K562 (cell line): Measurements from ENCODE around the gene MFAP1. TPM values are rescaled to one million over a fixed set of nuclear protein-coding genes. Genes with fewer than 3 reads are reported as not detected.

ENCODE experiments used
- ARHGAP35 ChIP-seq: fragments of 450-650 bp; IDR thresholded peaks from 2 replicates; pipeline ENCODE4 v1.6.1; 2018; ENCODE audit not compliant: partially characterized antibody
- BACH1 ChIP-seq: fragments of 200-800 bp; sonication (Bioruptor generic); IDR thresholded peaks from 2 replicates; pipeline ENCODE4 v1.6.1; 2016; ENCODE audit warnings: missing genetic modification characterization, missing compliant biosample characterization
- CBFA2T3 ChIP-seq: fragments of 450-650 bp; IDR thresholded peaks from 2 replicates; pipeline ENCODE4 v1.6.1; 2017
- CCAR2 ChIP-seq: fragments of 200-400 bp; formaldehyde crosslinking; IDR thresholded peaks from 2 replicates; pipeline ENCODE4 v1.6.1; 2017; ENCODE audit warnings: mild to moderate bottlenecking, low read depth, low read length
- CEBPB ChIP-seq: fragments of 450-650 bp; IDR thresholded peaks from 2 replicates; pipeline ENCODE4 v1.6.1; 2016; ENCODE audit warnings: missing genetic modification characterization, missing compliant biosample characterization
- CREBBP ChIP-seq: IDR thresholded peaks from one replicate; pipeline ENCODE4 v1.6.1; 2012; ENCODE audit warnings: low read depth, mild to moderate bottlenecking, control low read depth, inconsistent platforms, low read length
- ELF1 ChIP-seq: fragments of 200-800 bp; sonication (Bioruptor generic); IDR thresholded peaks from 2 replicates; pipeline ENCODE4 v1.6.1; 2016; ENCODE audit warnings: missing genetic modification characterization, missing compliant biosample characterization
- ELF4 ChIP-seq: fragments of 450-650 bp; formaldehyde crosslinking; IDR thresholded peaks from 2 replicates; pipeline ENCODE4 v1.4.0; 2022; ENCODE audit warnings: missing genetic modification characterization
- EP400 ChIP-seq: fragments of 450-650 bp; IDR thresholded peaks from 2 replicates; pipeline ENCODE4 v1.6.1; 2017; ENCODE audit warnings: antibody characterized with exemption, mild to moderate bottlenecking, moderate library complexity
- ESRRA ChIP-seq: fragments of 450-650 bp; IDR thresholded peaks from 2 replicates; pipeline ENCODE4 v1.6.1; 2014; ENCODE audit warnings: low read depth, mild to moderate bottlenecking, moderate library complexity, borderline replicate concordance
- ETV5 ChIP-seq: sonication (generic); formaldehyde crosslinking; IDR thresholded peaks from 2 replicates; pipeline ENCODE4 v1.4.0; 2020; ENCODE audit warnings: low read depth, mild to moderate bottlenecking, missing genetic modification reagents
- FOSL1 ChIP-seq: fragments of 200-800 bp; sonication (Bioruptor generic); conservative IDR thresholded peaks from 2 replicates; pipeline ENCODE4 v1.6.1; 2016; ENCODE audit warnings: missing genetic modification characterization, missing compliant biosample characterization
- GATAD2A ChIP-seq: fragments of 450-650 bp; IDR thresholded peaks from 2 replicates; pipeline ENCODE4 v1.6.1; 2017
- MCM3 ChIP-seq: fragments of 450-650 bp; IDR thresholded peaks from 2 replicates; pipeline ENCODE4 v1.6.1; 2016
- NCOA6 ChIP-seq: fragments of 450-650 bp; IDR thresholded peaks from 2 replicates; pipeline ENCODE4 v1.6.1; 2017; ENCODE audit warnings: mild to moderate bottlenecking
- NRF1 ChIP-seq, 2 experiments: fragments of 450-650 bp; IDR thresholded peaks in 1 of 2; conservative IDR thresholded peaks in 1 of 2; 2 replicates each; pipeline ENCODE4 v1.6.1; 2014; ENCODE audit warnings: mild to moderate bottlenecking in 2 of 2
- RBM34 ChIP-seq: fragments of 200-400 bp; formaldehyde crosslinking; IDR thresholded peaks from 2 replicates; pipeline ENCODE4 v1.6.1; 2018; ENCODE audit warnings: low read length, borderline replicate concordance; ENCODE audit not compliant: insufficient read depth
- SIRT6 ChIP-seq: IDR thresholded peaks from one replicate; pipeline ENCODE4 v1.6.1; 2012; ENCODE audit warnings: low read depth, mild to moderate bottlenecking, control low read depth, inconsistent platforms, low read length, moderate library complexity
- SRSF9 ChIP-seq: fragments of 200-400 bp; formaldehyde crosslinking; IDR thresholded peaks from 2 replicates; pipeline ENCODE4 v1.6.1; 2017; ENCODE audit warnings: low read depth, low read length, borderline replicate concordance
- STAG1 ChIP-seq: sonication (generic); formaldehyde crosslinking; IDR thresholded peaks from 2 replicates; pipeline ENCODE4 v1.5.0; 2020; ENCODE audit warnings: missing genetic modification reagents, borderline replicate concordance
- U2AF2 ChIP-seq: fragments of 200-400 bp; formaldehyde crosslinking; optimal IDR thresholded peaks from 2 replicates; pipeline ENCODE3; 2017; ENCODE audit warnings: low read depth, mild to moderate bottlenecking, low read length
- XRCC5 ChIP-seq: fragments of 200-400 bp; formaldehyde crosslinking; IDR thresholded peaks from 2 replicates; pipeline ENCODE4 v1.6.1; 2017; ENCODE audit warnings: low read depth, mild to moderate bottlenecking, low read length
- ZBTB1 ChIP-seq: sonication (generic); formaldehyde crosslinking; IDR thresholded peaks from 2 replicates; pipeline ENCODE4 v1.8.1; 2023; ENCODE audit warnings: missing genetic modification reagents, low read depth, mild to moderate bottlenecking, borderline replicate concordance
- ZEB2 ChIP-seq: fragments of 450-650 bp; IDR thresholded peaks from 2 replicates; pipeline ENCODE4 v1.6.1; 2016
- ZFP1 ChIP-seq: fragments of 450-650 bp; formaldehyde crosslinking; IDR thresholded peaks from 2 replicates; pipeline ENCODE4 v1.4.0; 2020; ENCODE audit warnings: mild to moderate bottlenecking, mixed read lengths
- ZKSCAN8 ChIP-seq: fragments of 200-800 bp; sonication (Bioruptor generic); IDR thresholded peaks from 2 replicates; pipeline ENCODE4 v1.6.1; 2016; ENCODE audit warnings: missing genetic modification characterization, missing compliant biosample characterization
- ZNF121 ChIP-seq: sonication (generic); formaldehyde crosslinking; conservative IDR thresholded peaks from 2 replicates; pipeline ENCODE4 v1.8.0; 2022; ENCODE audit warnings: missing genetic modification reagents
- ZSCAN32 ChIP-seq: fragments of 450-650 bp; formaldehyde crosslinking; IDR thresholded peaks from 2 replicates; pipeline ENCODE4 v1.4.0; 2020; ENCODE audit warnings: mild to moderate bottlenecking, moderate library complexity
- polyA plus RNA-seq, 8 experiments: library from polyadenylated mRNA; depleted of rRNA in 4 of 8; stranded (reverse) in 5 of 8; unstranded in 3 of 8; fragments of >200 nt; fragmentation: Nextera tagmentation in 2 of 8; fragmentation: Illumina TruSeq in 1 of 8; extraction: Ambion mirVana in 2 of 8; extraction: Trizol in 1 of 8; gene quantifications; 2 replicates each; pipeline versions ENCODE4 v1.2.1 to v1.2.3, GENCODE V29; 2011 to 2014; ENCODE audit warnings: inconsistent platforms in 1 of 8, missing spikeins in 1 of 8
- total RNA-seq, 7 experiments: library from RNA; depleted of rRNA in 6 of 7; stranded (reverse); fragments of >200 nt in 6 of 7; fragmentation: Illumina TruSeq in 2 of 7; extraction: Trizol in 2 of 7; gene quantifications; 2 replicates each; pipeline versions ENCODE4 v1.2.1 to v1.2.3, GENCODE V29; 2011 to 2021; ENCODE audit warnings: low replicate concordance in 1 of 7
- TF ChIP-seq, protein P1 (sequence below), 2 experiments: fragments of 450-650 bp in 1 of 2; IDR thresholded peaks; 2 replicates each; pipeline ENCODE4 v1.6.1; 2011 to 2017; ENCODE audit warnings: low read depth in 2 of 2, antibody characterized with exemption in 1 of 2, borderline replicate concordance in 1 of 2, low read length in 1 of 2, mild to moderate bottlenecking in 1 of 2, mixed read lengths in 1 of 2; ENCODE audit not compliant: control insufficient read depth in 1 of 2

MFAP1 gene
- total and polyA plus RNA-seq, 9 of the 15 experiments (the other 6 are each of a cell fraction or from before 2014, with no cell fraction given) = 34.9 to 64.1 (median 48.2) TPM

- peak; percentile 53; the same call in 1 of the 2 replicates for TF ChIP-seq ESRRA
- TF ChIP-seq ELF1 = peak; percentile 85
- no peak for TF ChIP-seq GATAD2A
- no peak for TF ChIP-seq ZFP1
- no peak for TF ChIP-seq SRSF9
- no peak for TF ChIP-seq XRCC5
- TF ChIP-seq BACH1 = no peak
- peak; percentile 68 for TF ChIP-seq CEBPB (tag)
- TF ChIP-seq SIRT6 = no peak
- peak; percentile 71 to 72 for TF ChIP-seq NRF1 (conservative IDR thresholded peaks at IDR 0.05 in 1 of 2, IDR thresholded peaks at IDR 0.05 in 1 of 2)
- no peak for TF ChIP-seq U2AF2
- TF ChIP-seq ZKSCAN8 = 0 out of 2 replicates have a peak, but pooled peaks have one; percentile 37
- TF ChIP-seq MCM3 = no peak
- TF ChIP-seq EP400 = peak; percentile 88
- TF ChIP-seq ZSCAN32 (CRISPR knock-in tag) = no peak
- peak; percentile 51; the same call in 1 of the 2 replicates for TF ChIP-seq ELF4 (CRISPR knock-in tag)
- TF ChIP-seq CBFA2T3 = no peak
- 0 out of 2 replicates have a peak, but pooled peaks have one; percentile 29 for TF ChIP-seq ZBTB1 (CRISPR knock-in tag)
- TF ChIP-seq ZEB2 = no peak
- no peak for TF ChIP-seq CREBBP
- TF ChIP-seq RBM34 = no peak
- TF ChIP-seq ZNF121 (CRISPR knock-in tag) = no peak
- no peak for TF ChIP-seq CCAR2
- TF ChIP-seq ARHGAP35 = no peak
- no peak for TF ChIP-seq FOSL1 (tag)
- TF ChIP-seq, protein P1, sequence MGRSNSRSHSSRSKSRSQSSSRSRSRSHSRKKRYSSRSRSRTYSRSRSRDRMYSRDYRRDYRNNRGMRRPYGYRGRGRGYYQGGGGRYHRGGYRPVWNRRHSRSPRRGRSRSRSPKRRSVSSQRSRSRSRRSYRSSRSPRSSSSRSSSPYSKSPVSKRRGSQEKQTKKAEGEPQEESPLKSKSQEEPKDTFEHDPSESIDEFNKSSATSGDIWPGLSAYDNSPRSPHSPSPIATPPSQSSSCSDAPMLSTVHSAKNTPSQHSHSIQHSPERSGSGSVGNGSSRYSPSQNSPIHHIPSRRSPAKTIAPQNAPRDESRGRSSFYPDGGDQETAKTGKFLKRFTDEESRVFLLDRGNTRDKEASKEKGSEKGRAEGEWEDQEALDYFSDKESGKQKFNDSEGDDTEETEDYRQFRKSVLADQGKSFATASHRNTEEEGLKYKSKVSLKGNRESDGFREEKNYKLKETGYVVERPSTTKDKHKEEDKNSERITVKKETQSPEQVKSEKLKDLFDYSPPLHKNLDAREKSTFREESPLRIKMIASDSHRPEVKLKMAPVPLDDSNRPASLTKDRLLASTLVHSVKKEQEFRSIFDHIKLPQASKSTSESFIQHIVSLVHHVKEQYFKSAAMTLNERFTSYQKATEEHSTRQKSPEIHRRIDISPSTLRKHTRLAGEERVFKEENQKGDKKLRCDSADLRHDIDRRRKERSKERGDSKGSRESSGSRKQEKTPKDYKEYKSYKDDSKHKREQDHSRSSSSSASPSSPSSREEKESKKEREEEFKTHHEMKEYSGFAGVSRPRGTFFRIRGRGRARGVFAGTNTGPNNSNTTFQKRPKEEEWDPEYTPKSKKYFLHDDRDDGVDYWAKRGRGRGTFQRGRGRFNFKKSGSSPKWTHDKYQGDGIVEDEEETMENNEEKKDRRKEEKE (IDR thresholded peaks at IDR 0.05; ENCODE audit: borderline replicate concordance in 1 of 2, control insufficient read depth in 1 of 2, low read depth in 2 of 2, low read length in 1 of 2) = no peak
- no peak for TF ChIP-seq NCOA6
- peak; percentile 76; the same call in 1 of the 2 replicates for TF ChIP-seq ETV5 (CRISPR knock-in tag)
- no peak for TF ChIP-seq STAG1 (CRISPR knock-in tag)
These were observed 2.2 kb upstream of the MFAP1 start, which contains the start of gene WDR76 (continued) for GRCh38 chr15:43826508-43827341.
